HG03159 (cell line): Measurements from ENCODE around the gene MIXL1.
"Not testable (repeated sequence)": the region's sequence is repeated elsewhere in the genome, so short reads cannot be mapped to it uniquely, and the experiment has no call there.

Experiments used
- ATAC-seq: cut with Tn5 transposase; IDR thresholded peaks from one replicate; pipeline ENCODE4 v1.9.1; 2021; ENCODE audit warnings: mild to moderate bottlenecking, moderate library complexity; ENCODE audit not compliant: unreplicated experiment

MIXL1 gene

DNA sequence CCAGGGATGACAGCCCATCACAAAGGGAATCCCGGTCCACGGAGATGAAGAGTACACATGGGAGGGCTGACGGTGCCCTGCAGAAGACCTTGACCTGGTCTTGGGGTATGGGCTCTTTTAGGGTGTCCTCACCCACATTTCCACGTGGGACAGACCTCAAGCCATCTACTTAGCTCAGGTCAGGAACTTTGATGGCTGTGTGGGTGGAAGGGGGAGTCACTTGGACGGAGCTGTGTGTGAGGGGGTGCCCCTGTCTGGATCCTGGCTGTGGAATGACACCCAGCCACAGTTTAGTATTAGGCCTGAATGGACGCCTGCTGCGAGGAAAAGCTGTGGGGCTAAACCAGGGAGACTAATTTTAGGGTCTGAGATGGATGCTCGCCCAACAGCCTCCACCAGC is 10.9 kb upstream of the MIXL1 start:
- ATAC-seq, result no peak

DNA sequence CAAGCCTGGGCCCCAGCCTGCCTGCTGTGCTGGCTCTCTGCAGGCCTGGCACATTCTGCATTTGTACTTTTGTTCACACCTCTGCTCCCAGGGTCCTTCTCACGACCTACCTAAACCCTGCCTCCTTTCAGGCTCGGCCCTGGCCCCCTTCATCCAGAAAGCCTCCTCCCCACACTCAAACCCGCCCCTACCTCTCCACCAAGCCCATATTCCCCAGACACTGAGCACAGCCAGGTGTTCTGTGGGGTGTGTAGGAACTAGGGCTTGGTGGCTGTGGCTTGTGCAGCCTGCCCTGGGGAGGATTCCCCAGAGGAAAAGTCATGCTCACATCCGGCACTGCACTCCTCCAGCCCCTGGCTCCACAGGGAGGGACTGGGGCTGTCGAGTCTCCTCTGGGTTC is 8.2 kb upstream of the MIXL1 start:
- no peak for ATAC-seq

DNA sequence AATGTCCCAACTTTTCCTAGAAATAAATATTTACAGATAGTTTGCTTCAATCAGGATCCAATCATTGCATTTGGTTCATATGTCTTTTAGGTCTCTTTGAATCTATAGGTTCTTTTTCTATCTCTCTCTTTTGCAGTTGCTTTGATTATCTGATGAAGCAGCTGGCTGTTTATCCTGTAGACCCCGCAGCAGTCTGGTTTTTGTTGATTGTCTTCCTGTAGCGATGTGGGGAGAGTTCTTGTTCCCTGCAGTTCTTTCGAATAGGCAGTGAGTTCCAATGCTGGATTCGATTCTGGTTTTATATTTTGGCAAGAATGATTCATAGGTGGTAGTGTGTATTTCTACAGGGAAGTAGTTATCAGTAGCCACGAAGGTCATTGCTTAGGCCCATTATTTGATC is 7.4 kb upstream of the MIXL1 start:
- ATAC-seq, result no peak

DNA sequence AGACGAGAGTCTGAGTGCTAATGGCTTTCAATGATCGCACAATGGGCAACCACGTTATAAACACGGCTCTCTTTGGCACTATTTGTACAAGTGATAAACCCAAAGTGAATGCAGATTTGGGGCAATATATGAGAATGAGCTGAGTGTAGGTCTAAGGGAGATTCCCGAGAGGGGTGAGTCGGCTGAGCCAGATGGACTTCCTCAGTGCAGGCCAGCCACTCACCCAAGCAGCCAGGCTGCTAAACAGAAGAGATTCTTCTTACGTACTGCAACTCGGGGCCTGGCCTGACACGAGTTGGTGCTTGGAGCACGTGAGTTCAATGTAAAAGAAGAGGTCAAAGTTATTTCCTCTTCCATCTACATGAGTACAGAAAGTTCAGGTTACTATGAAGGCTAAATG is 6.2 kb upstream of the MIXL1 start:
- no peak for ATAC-seq

DNA sequence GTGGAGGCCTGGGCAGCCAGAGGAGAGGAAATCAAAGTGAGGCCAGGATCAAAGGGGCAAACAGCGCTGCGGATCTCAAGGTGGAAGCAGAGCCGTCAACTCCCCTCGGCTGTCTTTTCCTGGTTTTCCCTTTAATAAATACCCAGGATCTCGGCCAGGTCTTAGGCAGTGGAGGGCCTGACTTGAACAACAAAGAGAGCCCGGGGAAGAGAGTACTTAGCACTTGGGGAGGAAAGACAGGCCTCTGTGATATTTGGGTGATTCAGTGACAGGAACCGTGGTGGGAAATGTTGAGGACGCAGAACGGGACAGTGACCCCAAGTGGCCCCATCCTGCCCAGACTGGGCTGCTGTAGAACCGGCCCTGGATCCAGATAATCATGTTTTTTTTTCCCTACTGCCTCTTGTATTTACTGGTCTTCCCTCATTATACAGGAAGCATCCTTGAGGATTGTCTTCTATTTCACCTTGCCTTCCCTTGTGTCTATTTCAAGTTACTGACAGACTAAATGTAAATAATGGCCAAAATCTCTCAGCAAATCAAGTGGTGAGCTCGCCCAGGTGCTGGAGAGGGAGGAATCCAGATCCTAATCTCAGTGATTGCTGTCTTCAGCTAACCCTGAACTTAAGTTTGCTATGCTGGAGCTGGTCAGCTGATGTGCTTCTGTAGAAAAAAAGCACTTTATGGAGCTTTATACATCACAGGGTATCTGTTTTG is 2.8 kb upstream of the MIXL1 start:
- no peak for ATAC-seq

DNA sequence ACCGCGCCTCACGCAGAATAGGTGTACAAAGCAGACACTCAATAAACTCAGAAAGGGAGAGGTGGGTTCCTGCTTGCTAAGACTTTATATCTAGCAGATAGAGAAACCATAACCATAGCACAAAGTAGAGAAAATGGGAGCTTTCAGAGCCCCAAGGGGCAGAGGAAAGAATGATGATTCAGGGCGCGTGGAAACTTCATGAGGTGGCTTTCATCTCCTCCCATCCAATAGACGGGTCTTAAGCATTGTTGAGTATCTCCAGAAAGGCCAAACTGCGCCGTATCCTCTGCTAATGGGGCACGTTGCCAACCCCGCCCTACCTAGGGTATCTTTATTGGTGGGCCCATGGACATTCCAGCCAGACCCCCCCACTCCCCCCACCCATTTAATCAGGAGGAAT is 778 bp upstream of the MIXL1 start:
- no peak for ATAC-seq

DNA sequence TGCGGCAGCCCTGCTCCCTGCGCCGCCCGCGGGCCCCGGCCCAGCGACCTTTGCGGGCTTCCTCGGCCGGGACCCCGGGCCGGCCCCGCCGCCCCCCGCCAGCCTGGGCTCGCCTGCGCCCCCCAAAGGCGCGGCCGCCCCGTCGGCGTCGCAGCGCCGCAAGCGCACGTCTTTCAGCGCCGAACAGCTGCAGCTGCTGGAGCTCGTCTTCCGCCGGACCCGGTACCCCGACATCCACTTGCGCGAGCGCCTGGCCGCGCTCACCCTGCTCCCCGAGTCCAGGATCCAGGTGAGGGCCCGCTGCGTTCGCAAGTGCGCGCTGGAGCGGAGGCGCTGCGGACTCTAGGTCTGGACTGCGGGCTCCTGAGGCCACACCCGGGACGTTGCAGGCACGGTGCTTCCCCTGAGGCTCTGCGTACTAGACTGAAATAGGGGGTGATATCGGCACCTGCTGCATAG is 351 bp downstream of the MIXL1 start:
- peak; percentile 70 for ATAC-seq

DNA sequence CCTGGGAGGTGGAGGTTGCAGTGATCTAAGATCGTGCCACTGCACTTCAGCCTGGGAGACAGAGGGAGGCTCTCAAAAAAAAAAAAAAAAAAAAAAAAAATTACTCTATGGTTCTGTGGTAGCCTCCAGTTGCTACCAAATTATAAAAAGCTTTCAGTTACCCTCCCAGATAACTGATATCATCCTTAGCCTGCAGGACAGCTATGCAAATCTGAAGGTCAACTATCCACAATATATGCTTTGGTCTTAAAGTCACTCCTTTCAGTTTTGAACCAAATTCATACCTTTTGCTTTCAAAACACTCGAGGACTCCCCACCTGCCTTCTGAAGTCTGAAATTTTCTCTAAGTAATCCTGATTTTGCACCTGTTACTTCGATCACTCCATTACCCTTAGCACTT is 3.1 kb downstream of the MIXL1 start:
- no peak for ATAC-seq

DNA sequence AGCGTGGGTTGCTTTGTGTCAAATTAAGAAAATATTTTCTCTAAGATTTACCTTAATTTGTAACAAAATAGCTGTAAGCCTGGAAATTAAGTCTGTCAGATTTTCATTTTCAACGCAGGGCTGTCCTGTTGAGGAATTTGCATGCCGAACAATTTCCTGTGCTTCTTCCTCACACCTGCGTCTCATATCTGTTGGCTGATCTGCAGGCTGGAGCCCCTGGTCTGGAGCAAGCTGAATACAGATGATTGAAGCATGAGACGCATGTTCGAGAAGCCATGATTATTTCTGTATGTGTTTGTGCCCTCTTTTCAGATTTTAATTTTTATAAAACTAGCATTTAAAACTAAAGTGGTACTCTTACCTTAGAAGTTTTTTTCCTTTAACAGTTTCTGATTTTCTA is 9.8 kb downstream of the MIXL1 start:
- peak; percentile 49 for ATAC-seq

DNA sequence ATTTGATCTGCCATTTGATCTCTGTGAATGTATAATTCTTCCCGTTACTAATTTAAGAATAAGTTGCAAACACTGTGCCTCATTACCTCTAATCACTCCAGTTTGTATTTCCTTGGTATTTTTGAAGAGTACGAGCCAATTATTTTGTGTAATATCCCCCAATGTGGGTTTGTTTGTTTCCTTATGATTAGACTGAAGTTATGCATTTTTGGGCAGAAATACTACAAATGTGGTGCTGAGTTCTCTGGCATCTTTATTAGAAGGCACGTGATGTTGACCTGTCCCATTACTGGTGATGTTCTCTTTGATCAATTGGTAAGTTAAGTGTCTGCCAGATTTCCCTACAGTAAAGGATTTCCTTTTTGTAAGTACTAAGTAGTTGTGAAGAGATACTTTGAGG is 10.3 kb downstream of the MIXL1 start:
- no peak for ATAC-seq

DNA sequence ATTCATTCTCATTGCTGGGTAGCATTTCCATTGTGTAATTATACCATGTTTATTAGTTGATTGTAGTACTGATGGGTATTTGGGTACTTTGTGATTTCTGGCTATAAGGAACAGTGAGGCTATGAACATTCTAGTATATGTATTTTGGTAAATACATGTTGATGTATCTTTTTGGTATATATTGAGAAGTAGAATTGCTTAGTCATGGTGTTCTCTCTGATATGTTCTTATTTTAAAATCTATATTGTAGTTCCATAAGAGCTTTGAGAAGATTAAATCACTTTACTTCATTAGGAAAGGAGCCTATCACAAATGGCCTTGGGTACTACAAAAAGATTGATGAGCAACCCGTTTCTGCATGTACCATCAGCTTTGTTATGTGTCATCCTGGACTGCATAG is 13.4 kb downstream of the MIXL1 start:
- ATAC-seq, result no peak

DNA sequence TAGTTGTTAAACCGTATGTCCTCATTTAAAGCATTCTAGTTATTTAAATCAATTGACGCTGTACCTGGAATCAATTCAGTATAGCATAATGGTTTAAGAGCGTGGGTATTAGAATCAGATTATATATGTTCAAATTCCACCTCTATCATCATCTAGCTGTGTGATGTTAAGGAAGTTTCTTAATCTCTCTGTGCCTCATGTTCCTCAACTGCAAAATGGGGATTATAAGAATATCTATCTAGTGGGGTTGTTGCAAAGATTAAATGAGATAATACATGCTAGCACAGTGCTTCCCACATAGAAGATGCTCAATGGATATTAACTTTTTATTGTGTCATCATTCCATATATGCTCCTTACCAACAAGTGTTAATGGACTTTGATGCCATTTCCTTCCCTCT is 16.0 kb downstream of the MIXL1 start:
- no peak for ATAC-seq

DNA sequence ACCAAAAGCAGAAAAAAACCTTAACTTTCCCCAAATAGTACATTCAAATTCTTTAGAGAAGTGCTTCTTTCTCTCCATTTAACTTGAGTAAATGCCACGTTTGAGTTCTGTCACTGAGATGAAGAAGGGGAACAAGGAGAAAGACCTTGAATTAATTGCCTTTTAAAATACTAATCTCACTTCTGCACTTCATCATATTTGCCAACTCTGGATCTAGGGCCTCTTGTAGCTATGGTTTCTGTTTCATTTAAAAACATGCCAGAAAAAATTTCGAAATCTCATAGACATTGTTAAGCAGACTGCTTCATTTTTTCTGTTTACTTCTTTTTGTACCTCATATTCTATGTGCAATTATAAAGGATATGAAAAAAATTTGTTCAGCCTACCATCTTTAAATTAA is 24.6 kb downstream of the MIXL1 start:
- no peak for ATAC-seq

DNA sequence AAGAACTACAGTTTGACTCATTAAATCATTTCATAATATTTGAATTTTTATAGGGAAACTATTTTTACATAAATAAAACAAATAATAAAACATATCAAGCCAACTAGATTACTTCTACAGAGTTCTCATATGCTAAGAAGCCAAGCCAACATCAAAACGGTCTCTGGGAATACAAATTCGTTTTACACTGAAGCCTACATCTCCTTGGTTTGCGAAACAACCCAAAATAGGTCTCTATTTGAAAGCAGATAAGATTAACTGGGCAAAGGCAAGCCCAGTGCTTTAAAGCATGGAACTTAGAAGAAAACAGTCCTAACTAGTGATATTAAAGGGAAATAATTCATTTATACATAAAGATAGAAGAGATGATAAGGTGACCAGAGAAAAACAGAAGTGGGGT is 25.3 kb downstream of the MIXL1 start:
- ATAC-seq, result no peak

DNA sequence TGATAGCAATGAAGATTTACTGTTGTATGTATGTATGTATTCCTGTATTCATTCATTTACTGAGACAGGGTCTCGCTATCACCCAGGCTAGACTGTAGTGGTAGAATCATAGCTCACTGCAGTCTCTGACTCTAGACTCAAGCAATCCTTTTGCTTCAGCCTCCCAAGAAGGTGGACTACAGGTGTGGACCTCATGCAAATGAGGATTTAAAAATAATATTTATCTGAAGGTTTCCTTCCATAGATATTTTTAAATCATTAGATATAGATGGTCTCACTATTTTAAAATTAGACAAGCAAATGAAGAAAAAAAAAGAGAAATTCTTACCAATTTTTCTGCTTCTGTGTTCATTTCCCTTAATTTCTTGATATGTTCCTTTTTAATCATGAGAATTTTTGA is 27.0 kb downstream of the MIXL1 start:
- no peak for ATAC-seq

DNA sequence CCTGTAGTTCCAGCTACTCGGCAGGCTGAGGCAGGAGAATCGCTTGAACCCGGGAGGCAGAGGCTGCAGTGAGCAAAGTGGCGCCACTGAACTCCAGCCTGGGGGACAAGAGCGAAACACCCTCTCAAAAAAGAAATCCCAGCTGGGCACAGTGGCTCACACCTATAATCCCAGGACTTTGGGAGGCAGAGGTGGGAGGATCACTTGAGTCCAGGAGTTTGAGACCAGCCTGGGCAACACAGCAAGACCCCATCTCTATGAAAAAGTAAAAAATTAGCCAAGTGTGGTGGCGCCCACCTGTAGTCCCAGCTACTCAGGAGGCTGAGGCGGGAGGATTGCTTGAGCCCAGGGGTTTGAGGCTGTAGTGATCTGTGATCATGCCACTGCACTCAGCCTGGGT is 29.4 kb downstream of the MIXL1 start:
- ATAC-seq, result not testable (repeated sequence)

DNA sequence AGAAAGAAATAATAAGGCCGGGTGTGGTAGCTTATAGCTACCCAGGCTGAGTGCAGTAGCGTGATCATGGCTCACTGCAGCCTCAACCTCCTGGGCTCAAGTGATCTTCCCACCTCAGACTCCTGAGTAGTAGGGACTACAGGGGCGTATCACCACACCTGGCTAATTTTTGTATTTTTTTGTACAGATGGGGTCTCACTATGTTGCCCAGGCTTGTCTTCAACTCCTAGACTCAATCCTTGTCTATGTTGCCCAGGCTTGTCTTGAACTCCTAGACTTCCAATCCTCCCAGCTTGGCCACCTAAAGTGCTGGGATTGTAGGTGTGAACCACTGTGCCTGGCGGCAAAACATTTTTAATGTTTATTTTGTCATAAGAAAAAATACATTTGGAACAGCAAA is 30.5 kb downstream of the MIXL1 start:
- ATAC-seq, result no peak

DNA sequence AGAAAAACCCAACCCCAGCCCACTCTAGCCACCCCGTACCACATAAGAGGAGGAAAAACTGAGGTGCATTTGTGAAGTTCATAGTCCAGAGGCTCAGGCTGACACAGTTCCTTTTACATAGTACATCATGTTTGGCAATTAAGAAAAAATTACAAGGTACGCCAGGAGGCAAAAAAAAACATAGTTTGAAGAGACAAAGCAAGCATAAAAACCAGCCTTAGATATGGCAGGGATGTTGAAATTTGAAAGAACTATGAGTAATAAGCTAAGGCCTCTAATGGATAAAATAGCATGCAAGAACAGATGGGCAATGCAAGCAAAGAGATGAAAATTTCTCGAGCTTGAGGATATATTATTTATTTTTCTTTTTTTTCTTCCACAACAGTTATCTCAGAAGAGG is 31.9 kb downstream of the MIXL1 start:
- ATAC-seq, result no peak

DNA sequence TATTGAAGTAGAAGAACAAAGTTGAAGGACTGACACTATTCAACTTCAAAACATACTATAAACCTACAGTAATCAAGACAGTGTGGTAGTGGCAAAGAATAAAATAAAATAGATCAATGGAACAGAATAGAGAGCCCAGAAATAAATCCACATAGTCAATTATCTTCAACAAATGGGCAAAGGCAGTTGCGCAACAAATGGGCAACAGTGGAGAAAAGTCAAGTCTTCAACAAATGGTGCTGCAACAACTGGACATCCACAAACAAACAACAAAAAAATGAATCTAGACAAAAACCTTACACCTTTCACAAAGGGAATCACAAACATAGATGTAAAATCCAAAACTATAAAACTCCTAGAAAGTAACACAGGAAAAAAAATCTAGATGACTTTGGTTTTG is 38.4 kb downstream of the MIXL1 start:
- ATAC-seq, result no peak

DNA sequence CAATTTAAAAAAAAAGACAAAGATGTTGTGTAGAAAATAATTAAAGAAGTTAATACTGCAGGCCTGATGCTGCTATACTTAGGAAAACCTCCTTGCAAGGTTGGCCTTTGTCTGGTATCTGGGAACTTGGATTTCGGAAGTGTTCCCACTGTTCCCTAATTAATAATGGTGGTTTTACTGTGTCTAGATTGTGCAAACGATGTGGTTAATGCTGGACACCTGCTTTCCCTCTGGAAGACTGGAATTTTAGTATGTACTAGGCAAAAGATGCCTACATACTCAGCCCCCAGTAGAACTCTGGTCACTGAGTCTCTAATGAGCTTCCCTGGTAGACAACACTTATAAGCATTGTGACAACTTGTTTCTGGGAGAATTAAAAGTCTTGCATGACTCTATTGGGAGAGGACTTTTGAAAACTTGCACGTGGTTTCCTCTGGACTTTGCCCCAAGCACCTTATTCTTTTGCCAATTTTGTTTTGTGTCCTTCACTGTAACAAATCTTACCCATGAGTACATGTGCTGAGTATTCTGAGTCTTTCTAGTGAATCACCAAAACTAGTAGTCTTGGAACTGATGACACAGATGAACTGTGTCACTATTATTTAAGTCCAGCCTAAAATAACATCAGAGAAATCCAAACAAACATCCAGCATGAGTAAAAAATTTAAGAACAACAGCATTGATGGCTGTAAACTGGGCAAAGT is 45.1 kb downstream of the MIXL1 start:
- ATAC-seq, result no peak

DNA sequence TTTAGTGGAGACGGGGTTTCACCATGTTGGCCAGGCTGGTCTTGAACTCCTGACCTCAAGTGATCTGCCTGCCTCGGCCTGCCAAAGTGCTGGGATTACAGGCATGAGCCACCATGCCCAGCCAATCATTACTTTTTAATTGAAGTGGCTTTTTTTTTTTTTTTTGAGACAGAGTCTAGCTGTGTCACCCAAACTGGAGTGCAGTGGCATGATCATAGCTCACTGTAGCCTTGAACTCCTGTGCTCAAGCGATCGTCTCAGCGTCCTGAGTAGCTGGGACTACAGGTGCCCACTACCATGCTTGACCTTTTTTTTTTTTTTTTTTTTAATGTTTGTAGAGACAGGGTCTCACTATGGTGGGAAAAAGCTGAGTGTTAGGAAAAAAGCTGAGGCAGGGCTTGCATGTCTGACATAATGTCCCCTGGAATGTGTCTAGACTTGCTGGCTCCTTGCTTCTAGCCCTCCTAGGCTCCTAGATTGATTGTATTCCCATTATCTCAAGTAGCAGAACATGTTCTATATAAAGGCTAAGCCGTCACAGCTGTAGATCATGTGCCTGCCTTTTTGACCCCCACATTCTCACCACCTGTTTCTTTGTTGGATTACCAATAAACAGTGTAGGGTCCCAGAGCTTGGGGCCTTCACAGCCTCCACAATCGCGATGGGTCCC is 48.9 kb downstream of the MIXL1 start:
- ATAC-seq, result not testable (repeated sequence)

DNA sequence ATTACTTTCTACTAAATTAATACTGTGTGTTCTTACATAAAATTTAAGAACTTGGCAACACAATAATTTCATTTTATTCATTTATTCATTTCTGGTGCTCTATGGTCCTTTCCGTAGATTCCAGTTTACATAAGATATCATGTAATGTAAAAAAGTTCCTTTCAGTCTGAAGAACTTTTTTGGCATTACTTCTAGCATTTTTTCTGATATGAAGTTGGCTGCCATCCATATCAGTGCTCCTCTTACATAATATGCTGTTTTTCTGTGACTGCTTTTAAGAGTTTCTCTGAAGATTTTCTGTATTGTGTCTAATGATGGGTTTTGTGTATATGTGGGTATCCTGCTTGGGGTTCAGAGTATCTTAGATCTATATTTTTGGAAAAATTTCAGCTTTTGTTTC is 50.7 kb downstream of the MIXL1 start:
- ATAC-seq, result no peak
